ENCODE data around the gene SLC39A8.

Gene SLC39A8

DNA sequence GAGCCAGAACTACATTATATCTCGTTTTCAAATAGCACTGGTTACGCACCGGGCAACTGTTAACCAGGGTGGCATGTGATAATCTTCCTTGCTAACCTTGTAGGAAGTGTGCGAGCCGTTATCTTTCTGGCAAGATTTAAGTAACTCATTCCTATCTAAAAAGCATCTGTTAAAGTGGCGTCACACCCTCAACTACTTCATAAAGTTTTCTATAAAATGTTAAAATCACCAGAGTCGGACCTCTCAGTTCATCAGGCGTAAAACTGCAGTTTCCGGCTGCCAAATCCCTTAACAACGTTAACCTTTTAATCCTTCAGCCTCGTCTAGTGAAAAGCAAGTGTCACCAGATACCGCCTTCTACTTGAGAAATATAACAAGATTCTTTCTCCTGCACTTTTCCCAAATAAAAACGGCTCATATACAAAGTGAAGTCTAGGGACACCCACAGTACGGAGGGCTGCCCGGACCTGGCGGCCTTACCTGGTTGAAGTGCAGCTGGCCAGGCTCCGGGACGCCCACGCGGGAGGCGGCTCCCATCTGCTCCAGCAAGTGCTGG is 1.2 kb downstream of the SLC39A8 start:
- in situ Hi-C loops (cut with HindIII; ENCODE audit: low pct_ligation_motif_present, low pct_unique_long_range_greater_than_20kb, low sequenced_read_pairs) = no loop called here
- DNase-seq = peak; percentile 35

DNA sequence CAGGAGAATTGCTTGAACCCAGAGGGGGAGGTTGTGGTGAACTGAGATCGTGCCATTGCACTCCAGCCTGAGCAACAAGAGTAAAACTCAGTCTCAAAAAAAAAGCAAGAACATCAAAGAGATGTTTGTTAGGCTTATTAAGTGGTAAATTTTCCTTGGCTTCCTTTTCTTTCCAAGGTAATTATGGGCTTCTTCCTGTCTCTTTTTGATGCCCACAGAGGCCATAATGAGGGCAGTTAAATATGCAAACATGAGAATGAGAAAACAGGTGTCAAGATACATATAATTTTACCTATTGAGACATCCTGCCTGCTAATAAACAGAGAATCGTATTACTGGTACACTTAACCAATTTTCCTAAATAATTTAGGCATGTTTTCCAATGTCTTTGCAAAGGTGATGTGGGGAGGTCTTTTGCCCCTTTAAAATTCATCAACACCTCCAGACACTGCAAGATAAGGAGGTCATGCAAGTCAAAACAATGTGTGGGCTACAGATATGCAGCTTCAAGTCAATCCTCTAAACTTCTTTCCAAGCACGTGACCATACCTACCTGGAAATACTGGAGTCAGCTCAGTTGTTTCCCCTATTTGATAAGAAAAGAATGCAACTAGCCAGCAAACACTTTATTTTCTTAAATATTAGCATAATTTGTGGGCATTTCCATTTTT is 2.7 kb downstream of the SLC39A8 start:
- in situ Hi-C loops (cut with HindIII; ENCODE audit: low pct_ligation_motif_present, low pct_unique_long_range_greater_than_20kb, low sequenced_read_pairs) = no loop called here
- DNase-seq = no peak

DNA sequence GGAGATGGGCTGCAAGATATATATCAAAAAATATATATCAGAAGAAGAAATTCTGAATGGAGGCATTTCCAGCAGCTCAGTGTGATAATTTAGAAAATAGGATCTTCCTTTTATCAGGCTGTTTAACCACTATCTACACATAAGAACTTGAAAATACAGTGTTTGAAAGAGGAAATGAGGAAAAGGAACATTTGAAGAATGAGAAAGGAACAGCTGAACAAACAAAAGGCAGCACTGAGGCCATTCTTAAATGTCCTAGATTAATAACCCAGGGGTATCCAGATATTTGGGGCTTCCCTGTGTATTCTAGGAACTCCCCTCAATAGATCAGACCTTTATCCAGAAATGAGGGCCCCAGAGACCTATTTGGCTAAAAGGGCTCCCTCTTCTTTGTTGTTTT is 4.1 kb downstream of the SLC39A8 start:
- in situ Hi-C loops (cut with HindIII; ENCODE audit: low pct_ligation_motif_present, low pct_unique_long_range_greater_than_20kb, low sequenced_read_pairs) = no loop called here
- no peak for DNase-seq

DNA sequence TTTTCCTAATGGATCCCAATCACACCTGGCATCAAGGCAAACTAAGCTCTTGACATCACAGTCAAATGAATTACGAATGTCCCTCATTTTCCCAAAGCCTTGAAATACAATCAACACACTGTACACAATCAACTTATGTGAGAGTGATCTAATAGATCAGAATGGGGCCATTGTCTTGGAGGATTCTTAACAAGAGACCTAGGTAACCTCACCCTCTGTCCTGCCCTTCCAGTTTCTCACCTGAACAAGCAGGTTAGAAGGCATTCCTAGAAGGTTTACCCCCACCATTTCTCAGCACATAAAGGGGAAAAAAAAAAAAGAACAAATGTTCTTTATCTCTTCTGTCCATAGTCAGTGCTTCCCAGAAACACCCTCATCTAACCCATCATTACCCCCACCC is 6.3 kb downstream of the SLC39A8 start:
- DNase-seq = no peak
- in situ Hi-C loops (cut with HindIII; ENCODE audit: low pct_ligation_motif_present, low pct_unique_long_range_greater_than_20kb, low sequenced_read_pairs) = no loop called here

DNA sequence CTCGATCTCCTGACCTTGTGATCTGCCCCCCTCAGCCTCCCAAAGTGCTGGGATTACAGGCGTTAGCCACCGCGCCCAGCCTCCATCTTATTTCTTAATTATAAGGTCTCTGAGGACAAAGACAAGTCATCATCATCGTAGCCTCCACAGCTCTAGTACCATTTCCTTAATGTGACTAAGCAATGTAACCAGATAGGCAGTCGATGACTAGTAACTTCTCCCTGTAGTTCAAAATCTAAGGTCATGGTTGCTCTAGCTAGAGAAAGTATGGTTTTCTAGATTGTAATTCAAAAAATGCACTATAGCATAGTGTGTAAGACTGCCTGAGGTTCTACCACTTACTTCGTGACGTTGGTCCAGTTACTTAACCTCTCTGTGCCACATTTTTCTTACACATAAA is 6.9 kb downstream of the SLC39A8 start:
- DNase-seq = no peak
- in situ Hi-C loops (cut with HindIII; ENCODE audit: low pct_ligation_motif_present, low pct_unique_long_range_greater_than_20kb, low sequenced_read_pairs) = no loop called here

DNA sequence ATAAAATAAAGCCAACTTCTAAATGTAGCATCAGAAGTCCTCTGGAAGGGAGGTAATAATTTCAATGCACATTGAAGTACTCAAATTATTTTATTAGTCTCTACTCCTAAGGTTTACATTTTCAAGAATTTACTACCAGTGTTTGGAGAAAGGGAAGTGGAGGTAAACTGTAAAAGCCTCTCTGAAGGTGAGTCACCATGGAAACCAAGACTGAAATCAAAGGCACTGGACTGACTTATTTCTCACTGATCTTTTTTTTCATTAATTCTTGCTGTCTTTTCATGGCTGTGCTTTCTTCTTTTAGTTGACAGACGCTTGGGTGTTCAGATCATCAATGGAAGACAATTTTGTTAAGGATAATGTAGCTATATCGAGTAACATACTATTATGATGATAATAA is 9.7 kb downstream of the SLC39A8 start:
- in situ Hi-C loops (cut with HindIII; ENCODE audit: low pct_ligation_motif_present, low pct_unique_long_range_greater_than_20kb, low sequenced_read_pairs) = no loop called here
- DNase-seq = no peak

DNA sequence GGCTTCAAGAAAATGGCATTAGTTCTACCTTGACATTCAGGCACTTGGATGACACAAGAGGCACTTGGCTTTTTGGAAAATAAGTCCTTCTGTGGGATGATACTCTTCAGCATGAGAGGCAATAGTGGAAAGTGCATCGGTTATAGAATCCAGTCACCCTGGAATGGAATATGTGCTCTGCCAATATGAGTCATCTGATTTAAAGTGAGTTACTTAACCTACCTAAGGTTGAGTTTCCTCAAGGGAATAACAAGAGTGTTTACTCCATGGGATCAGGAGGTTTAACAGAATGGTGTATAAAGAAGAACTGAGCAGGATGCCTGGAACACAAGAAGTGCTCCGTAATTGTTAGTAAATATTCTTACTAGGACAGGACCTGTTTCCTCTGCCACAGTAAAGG is 10.7 kb downstream of the SLC39A8 start:
- no peak for DNase-seq
- in situ Hi-C loops (cut with HindIII; ENCODE audit: low pct_ligation_motif_present, low pct_unique_long_range_greater_than_20kb, low sequenced_read_pairs) = no loop called here

DNA sequence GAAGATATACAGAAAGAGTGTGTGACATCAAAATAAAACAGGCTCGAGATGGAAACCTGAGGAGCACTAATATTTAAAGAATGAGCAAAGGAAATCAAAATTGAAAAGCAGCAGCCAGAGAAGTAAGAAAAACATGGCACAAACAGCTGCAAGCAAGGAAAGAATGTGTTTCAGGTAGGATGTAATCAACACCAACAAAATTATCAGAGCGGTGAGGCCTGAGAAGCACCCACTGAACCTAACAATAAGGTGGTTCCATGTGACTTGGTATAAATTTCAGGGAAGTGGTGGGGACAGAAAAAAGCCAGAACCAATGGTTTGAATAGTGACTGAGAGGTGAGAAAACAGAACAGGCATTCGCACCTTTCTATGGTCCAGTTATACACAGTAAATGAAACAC is 11.5 kb downstream of the SLC39A8 start:
- in situ Hi-C loops (cut with HindIII; ENCODE audit: low pct_ligation_motif_present, low pct_unique_long_range_greater_than_20kb, low sequenced_read_pairs) = no loop called here
- no peak for DNase-seq

DNA sequence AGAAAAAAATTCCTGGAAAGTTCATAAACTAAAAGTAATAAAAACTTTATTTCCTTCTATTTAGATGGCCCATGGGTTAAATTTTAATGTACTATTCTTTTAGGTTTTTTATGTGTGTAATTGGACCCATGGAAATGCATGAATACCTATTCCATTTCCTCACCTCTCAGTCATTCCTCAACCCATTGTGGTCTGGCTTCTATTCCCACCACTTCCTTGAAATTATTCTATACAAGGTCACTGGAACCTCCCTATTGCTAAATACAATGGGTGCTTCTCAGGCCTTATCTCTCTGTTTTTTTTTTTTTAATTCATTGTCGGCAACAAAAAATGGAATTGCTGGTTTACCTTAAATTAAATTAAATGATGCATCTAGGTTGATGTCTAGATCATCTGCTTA is 17.2 kb downstream of the SLC39A8 start:
- peak; percentile 19 for DNase-seq
- in situ Hi-C loops (cut with HindIII; ENCODE audit: low pct_ligation_motif_present, low pct_unique_long_range_greater_than_20kb, low sequenced_read_pairs) = no loop called here

DNA sequence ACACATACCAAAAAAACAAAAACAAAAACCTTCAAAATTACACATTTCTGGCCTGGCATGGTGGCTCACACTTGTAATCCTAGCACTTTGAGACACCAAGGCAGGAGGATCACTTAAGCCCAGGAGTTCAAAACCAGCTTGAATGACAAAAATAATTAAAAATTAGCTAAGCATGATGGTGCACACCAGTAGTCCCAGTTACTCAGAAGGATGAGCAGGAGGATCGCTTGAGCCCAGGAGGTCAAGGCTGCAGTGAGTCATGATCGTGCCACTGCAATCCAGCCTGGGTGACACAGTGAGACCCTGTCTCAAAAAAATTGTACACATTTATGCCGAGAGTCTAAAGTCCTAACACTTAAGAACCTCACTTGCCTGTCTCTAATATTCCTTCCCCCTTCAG is 18.3 kb downstream of the SLC39A8 start:
- in situ Hi-C loops (cut with HindIII; ENCODE audit: low pct_ligation_motif_present, low pct_unique_long_range_greater_than_20kb, low sequenced_read_pairs) = no loop called here
- peak; percentile 30 for DNase-seq

DNA sequence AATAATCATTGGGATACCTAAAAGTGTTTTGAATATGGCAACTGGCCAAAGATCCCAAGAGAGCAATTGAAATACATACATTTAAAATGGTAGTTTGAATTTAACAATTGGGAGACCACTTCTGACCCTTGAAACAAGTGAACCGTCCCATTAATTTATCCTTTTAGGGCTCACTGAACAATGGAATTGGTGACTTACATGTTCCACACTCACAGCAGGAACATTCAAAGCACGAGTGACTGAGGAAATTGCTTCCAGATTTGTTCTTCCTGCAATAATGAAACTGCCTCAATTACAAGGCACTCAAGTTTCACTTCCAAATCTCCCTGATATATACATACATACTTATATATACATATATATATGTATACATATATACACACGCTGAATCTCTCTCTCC is 20.6 kb downstream of the SLC39A8 start:
- DNase-seq = no peak
- in situ Hi-C loops (cut with HindIII; ENCODE audit: low pct_ligation_motif_present, low pct_unique_long_range_greater_than_20kb, low sequenced_read_pairs) = no loop called here

DNA sequence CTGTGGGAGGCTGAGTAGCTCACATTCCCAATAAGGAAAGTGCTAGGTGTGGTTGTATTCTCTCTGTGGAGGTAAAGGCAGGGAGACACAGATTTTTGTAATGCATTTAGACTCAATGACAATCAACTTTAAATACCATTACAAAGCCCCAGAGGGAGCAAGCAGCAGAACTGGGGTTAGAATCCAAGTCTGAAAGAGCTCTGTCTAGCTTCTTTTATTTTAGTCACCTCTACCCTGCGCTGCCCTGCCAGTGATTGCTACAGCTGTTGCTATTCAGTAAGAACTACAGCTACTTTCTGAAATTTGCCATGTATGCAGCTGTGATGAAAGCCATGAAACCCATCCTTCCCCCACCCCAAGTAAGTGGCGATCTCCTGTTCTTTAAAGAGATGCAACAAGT is 22.5 kb downstream of the SLC39A8 start:
- in situ Hi-C loops (cut with HindIII; ENCODE audit: low pct_ligation_motif_present, low pct_unique_long_range_greater_than_20kb, low sequenced_read_pairs) = no loop called here
- DNase-seq = no peak

DNA sequence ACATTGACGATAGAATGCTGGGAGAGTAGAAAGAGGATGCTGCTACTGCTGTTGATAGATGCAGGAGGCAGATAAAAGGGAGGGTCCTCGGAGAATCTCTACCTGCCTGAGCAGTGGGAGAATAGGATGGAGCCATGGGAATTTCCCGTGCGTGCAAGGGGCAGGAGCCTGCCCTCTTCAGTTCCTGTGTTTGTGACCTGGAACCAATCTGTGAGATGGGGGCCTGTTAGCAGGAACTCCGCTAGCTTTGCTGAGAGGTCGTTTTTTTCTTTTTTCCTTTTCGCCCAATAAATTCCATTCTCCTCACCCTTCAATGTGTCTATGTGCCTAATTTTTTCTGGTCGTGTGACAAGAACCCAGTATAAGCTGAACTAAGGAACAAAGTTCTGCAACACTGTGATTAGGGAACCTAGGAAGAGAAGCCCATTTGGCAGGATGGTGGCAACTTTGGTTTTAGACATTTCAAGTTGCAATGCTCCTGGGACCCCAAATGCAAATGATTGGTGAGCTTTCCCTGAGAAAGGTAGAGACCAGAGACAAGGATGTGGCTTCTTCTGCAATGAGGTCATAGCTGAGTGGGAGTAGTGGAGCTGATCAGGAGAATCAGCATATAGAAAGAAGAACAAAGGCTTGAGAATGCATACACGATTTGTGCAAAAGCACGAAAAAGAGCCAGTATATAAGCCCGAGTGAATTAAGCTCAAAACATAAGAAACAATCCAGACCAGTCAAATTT is 23.9 kb downstream of the SLC39A8 start:
- no peak for DNase-seq
- in situ Hi-C loops (cut with HindIII; ENCODE audit: low pct_ligation_motif_present, low pct_unique_long_range_greater_than_20kb, low sequenced_read_pairs) = no loop called here

DNA sequence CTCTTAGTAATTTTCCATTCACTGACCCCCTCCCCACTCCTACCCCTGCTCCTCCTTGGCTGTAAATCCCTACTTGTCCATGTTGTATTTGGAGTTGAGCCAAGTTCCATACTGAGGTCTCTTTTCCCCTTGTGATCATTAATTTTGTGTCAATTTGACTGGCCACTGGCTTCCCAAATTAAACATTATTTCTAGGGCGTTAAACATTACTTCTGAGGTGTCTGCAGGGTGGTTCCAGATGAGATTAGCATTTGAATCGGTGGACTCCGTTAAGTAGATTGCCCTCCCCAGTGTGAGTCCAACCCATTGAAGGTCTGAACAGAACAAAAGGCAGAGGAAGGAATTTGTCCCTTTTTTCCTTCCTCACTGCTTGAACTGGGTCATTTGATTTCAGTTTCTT is 25.7 kb downstream of the SLC39A8 start:
- in situ Hi-C loops (cut with HindIII; ENCODE audit: low pct_ligation_motif_present, low pct_unique_long_range_greater_than_20kb, low sequenced_read_pairs) = no loop called here
- DNase-seq = no peak

DNA sequence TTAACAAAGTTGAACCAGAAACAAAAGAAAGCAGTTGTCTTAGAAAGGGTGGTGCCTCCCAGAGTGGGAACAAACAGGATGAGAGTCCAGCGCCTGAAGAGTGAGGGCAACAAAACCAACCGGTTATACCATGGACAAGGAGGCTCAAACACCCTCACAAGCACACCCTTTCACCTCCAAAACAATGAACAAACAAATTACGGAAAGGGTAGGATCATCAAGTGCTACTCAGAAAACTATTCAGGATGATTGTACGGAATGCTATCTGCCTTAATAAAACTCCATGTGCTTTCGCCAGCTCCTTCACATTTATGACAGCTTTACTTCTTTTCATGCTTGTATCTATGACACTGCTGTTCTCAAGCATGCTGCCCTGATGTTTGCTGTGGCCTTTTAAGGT is 26.8 kb downstream of the SLC39A8 start:
- no peak for DNase-seq
- in situ Hi-C loops (cut with HindIII; ENCODE audit: low pct_ligation_motif_present, low pct_unique_long_range_greater_than_20kb, low sequenced_read_pairs) = no loop called here

DNA sequence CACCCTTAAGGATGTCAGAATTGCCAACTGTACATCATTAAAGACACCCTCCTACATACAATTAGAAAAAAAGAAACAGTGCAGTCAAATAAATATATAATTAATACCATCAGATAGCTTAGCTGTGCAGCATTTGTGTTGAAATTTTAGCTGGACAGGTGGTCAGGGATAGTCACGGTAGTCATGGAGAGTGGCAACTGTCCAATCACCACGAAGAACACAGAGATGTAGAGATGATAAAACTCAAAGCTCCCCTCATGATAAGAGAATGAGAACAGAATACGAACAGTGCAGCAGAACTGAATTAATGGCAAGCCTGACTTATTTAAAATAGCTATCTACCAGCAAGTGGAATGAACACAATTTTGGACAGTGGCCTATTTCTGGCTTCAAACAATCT is 27.2 kb downstream of the SLC39A8 start:
- in situ Hi-C loops (cut with HindIII; ENCODE audit: low pct_ligation_motif_present, low pct_unique_long_range_greater_than_20kb, low sequenced_read_pairs) = no loop called here
- DNase-seq = no peak

DNA sequence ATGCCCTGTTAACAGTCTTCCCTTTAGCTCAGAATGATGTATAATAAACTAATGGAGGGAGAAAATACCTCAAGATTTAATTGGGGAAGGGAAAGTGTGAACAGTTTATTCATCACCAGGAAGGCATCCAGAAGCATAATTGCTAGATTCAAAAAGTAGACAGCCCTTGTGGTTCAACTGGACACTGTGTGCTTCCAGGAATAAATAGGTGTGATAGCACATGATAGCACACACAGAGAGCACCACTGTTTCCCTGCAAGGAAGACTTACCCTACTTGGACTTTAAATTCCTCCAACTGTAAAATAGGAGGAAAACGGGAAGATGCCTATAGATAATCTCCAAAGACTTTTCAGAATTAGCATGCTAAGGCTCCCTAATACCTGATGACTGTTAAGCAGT is 27.8 kb downstream of the SLC39A8 start:
- in situ Hi-C loops (cut with HindIII; ENCODE audit: low pct_ligation_motif_present, low pct_unique_long_range_greater_than_20kb, low sequenced_read_pairs) = no loop called here

DNA sequence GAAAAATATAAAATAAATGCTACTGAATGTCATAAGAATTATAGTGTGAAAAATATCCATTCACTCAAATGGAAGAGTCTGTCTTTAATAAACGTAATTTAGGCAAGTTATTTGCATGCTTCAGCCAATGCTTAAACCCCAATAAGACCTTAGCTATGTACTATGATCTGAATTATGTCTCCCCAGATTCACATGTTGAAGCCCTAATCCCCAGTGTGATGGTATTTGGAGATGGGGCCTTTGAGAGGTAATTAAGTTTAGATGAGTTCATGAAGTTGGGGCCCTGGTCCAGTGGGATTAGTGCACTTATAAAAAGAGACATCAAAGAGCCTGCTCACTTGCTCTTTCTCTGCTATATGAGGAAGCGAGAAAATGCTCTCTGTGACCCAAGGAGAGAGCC is 28.7 kb downstream of the SLC39A8 start:
- in situ Hi-C loops (cut with HindIII; ENCODE audit: low pct_ligation_motif_present, low pct_unique_long_range_greater_than_20kb, low sequenced_read_pairs) = no loop called here
- no peak for DNase-seq

More for the DNA sequence above, 27.8 kb downstream of the SLC39A8 start:
- no peak for DNase-seq

DNA sequence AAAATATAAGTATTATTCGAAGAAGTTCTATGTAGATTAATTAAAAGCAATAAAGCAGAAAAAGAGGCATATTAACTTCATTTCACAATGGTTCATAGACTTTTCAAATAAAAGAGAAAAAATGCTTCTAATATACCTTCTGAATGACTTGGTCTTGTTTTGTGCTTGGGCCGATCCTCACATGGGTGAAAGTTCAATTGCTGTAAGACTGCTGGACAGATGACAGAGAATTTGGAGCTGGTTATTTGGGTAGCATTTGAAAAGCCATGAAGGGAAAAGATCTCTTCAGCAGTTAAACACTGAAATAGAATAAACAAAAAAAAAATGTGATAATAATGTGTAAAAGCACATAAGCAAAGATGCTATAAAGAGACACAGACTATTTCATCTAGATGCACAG is 29.8 kb downstream of the SLC39A8 start:
- in situ Hi-C loops (cut with HindIII; ENCODE audit: low pct_ligation_motif_present, low pct_unique_long_range_greater_than_20kb, low sequenced_read_pairs) = no loop called here

DNA sequence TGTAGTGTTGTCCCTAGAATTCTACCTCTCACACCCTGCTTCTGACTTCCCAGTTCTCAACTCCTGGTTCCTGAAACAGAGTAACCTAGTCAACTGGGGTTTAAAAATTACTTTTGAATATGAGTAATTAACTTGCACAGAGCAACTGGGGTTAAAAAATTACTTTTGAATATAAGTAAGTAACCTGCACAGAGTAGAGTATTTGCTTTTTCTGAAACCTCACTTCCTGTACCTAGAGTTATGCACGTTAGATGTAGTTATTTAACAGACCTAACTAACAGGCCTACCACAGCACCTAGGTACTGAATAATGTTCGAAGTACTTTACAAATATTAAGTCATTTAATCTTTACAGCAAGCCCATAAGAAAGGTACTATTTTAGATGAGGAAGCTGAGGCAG is 32.9 kb downstream of the SLC39A8 start:
- no peak for DNase-seq
- in situ Hi-C loops (cut with HindIII; ENCODE audit: low pct_ligation_motif_present, low pct_unique_long_range_greater_than_20kb, low sequenced_read_pairs) = no loop called here

More for the DNA sequence above, 29.8 kb downstream of the SLC39A8 start:
- DNase-seq = no peak
